Measurements from ENCODE around the gene GABRA1.

DNA sequence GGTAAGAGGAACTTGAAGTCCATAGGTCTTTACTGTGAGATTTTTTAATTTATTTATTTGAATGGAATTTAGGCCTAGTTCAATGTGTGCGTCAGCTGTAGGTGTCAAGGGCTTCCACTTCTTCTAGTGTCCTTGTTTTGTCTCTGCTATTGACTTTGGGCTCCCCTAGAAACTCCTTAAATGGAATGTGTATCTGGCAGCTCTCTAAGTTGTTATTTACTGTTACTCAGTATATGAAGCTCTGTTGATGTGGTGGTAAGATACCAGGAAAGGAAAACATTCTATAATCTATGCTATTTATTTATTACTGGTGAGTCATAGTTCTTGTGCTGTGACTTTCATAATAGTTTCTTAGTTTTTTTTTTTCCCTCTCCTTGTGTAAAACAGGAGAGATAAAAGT is 97.1 kb downstream of the GABRA1 start:
- TF ChIP-seq EZH2phosphoT487 (IDR thresholded peaks at IDR 0.05; ENCODE audit: insufficient read depth, low read depth) (no peak), EZH2 (IDR thresholded peaks at IDR 0.05; ENCODE audit: insufficient read depth, poor library complexity, severe bottlenecking) (no peak)
